NCI-H128 (cell line): ENCODE measurements around the gene PDIA4.
"Not testable (repeated sequence)": the region's sequence is repeated elsewhere in the genome, so short reads cannot be mapped to it uniquely, and the experiment has no call there.

ENCODE experiments used
- DNase-seq: peaks from one replicate; lab custom pipeline; 2025; ENCODE audit not compliant: unreplicated experiment; lab: John Stamatoyannopoulos, UW

Gene PDIA4

GRCh38 chr7:149028346-149029109 is at the start of gene PDIA4:
PDIA4 (minus strand) TSS chr7:149028505; CDS start chr7:149028408, 97 bp downstream.
- DNase-seq = peak; percentile 98

- DNase-seq = no peak
Observed at GRCh38 chr7:149077594-149077993, 49.3 kb upstream of the PDIA4 start.

GRCh38 chr7:149075286-149075685 is 47.0 kb upstream of the PDIA4 start:
- DNase-seq = no peak

- DNase-seq = no peak
Observed at GRCh38 chr7:149074116-149074885, 46.0 kb upstream of the PDIA4 start.

GRCh38 chr7:149072438-149072775 is 44.1 kb upstream of the PDIA4 start:
- no peak for DNase-seq

GRCh38 chr7:149071641-149072437 is 43.5 kb upstream of the PDIA4 start:
- no peak for DNase-seq

GRCh38 chr7:149071182-149071635 is 42.9 kb upstream of the PDIA4 start:
- DNase-seq = no peak

GRCh38 chr7:149070372-149071125 is 42.2 kb upstream of the PDIA4 start:
- DNase-seq = peak; percentile 47

GRCh38 chr7:149067869-149068268 is 39.6 kb upstream of the PDIA4 start:
- no peak for DNase-seq

GRCh38 chr7:149063476-149063875 is 35.2 kb upstream of the PDIA4 start:
- DNase-seq = no peak

GRCh38 chr7:149062217-149062899 is 34.1 kb upstream of the PDIA4 start:
- not testable (repeated sequence) for DNase-seq

GRCh38 chr7:149060156-149060555 is 31.9 kb upstream of the PDIA4 start:
- DNase-seq = no peak

GRCh38 chr7:149053885-149054284 is 25.6 kb upstream of the PDIA4 start:
- DNase-seq = no peak

- no peak for DNase-seq
Observed at GRCh38 chr7:149053384-149053783, 25.1 kb upstream of the PDIA4 start.

GRCh38 chr7:149050941-149051340 is 22.6 kb upstream of the PDIA4 start:
- DNase-seq = no peak

GRCh38 chr7:149048805-149049204 is 20.5 kb upstream of the PDIA4 start:
- DNase-seq = no peak

GRCh38 chr7:149046416-149046815 is 18.1 kb upstream of the PDIA4 start:
- no peak for DNase-seq

- DNase-seq = no peak
Observed at GRCh38 chr7:149043936-149044335, 15.6 kb upstream of the PDIA4 start.

GRCh38 chr7:149041350-149041749 is 13.0 kb upstream of the PDIA4 start:
- DNase-seq = no peak

GRCh38 chr7:149038641-149039040 is 10.3 kb upstream of the PDIA4 start:
- DNase-seq = not testable (repeated sequence)
